GM19467 (cell line): ENCODE results near the gene WDR48.

Source experiments
- ATAC-seq: cut with Tn5 transposase; IDR thresholded peaks from one replicate; pipeline ENCODE4 v1.9.1; 2021; ENCODE audit warnings: mild to moderate bottlenecking, moderate library complexity; ENCODE audit not compliant: unreplicated experiment

Gene WDR48

DNA sequence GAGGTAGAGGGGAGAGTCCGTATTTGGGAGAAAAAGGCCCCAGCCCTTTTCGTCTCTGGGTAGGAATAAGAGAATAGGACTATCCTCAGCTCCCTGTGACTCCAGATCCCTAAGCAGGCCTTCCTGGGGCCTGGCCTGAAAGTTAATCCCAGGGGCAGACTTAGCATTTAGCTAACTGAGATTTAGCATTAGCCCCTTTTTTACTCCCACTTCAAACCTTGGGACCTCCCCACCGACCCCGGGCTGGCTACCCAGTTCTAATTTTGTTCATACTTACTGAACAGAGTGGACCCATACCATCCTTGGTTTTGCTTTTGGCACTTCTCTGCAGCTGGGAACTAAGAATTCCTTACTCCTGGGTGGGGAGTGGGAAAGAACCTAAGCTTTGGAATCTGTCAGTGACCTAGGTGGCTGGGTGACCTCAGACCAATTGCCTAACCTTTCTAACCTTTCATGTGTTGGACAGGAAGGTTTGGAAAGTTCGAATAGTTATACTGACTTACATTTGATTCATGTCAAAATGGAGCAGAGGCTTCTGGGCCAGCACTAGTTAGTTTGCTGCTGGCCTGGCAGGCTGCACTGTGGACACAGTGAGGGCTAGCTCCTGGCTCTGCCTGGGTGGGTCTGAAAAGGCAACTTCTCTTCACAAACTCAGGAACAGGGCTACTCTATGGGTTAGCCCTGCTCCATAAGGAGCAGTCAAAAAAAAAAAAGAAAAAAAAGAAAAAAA is 67.3 kb downstream of the WDR48 start:
- ATAC-seq: no peak

DNA sequence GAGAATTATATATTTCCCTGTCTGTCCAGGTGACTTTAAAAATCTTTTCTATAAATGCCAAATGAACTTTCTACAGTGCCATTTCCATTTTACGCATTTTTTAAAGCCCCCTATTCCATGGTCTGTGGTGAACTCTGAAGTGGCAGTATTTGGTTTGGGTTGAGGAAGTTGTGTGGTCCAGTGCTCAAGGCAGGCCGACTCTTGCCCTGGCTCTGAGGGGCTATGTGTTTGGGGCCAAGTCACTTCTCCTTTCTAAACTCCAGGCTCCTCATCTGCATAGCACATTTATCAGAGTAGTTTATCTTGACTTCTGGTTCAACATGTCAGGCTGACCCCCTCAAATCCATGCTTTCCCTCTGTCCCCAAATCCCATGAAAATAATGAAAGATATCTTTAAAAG is 69.8 kb downstream of the WDR48 start:
- no peak for ATAC-seq

DNA sequence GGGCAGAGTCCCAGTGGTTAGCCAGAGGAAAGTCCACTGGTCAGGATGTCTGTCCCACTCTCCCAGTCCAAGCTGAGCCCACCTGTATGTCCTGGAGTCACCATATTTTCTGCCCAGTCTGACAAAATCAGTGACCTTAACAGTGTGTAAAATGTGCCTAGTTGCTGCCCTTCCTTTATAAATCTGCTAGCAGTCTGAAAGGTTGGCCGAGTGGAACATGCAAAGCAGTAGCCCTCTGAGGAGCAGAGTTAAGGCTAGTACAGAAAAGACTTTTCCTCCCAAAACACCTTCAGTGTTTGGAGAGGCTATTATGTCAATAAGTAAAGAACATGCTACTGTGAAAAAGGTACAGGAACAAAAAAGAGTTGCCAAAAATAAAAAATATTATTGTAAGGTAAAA is 71.0 kb downstream of the WDR48 start:
- no peak for ATAC-seq

DNA sequence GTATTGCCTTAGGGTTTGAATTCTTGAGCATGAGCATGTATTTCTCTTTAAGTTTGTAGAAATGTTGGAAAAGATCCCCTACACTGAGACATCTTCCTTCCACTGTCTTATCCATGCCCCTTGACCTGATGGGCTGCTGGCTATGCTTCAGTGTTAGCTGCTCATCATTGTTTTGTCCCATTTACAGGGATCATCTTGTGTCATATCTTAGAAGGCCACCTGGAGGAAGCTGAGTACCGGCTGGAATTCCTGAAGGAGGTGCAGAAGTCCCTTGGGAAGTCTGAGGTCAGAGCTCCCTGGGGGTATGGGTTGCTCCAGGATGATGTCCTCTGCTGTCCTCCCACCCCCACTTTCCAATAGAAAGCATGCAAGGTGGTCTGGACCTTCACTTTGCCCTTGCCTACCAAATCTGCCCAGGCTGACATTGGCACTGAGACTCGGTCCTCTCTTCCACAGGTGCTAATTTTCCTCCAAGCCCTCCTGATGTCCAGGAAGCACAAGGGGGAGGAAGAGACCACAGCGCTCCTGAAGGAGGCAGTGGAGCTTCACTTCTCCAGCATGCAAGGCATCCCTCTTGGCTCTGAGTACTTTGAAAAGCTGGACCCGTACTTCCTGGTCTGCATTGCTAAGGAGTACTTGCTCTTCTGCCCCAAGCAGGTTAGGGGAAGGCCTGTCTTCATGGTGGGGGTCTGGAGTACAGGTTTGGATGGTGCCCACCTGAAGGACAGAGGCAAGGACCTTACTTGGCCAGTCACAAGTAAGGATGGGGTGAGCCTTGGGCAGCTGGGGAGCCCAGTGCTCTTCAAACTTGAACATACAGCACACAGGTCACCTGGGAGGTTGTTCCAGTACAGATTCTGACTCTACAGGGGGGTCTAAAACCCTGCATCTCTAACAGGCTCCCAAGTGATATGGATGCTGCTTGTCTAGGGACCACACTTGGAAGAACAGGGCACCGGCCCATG is 73.3 kb downstream of the WDR48 start:
- ATAC-seq: no peak

DNA sequence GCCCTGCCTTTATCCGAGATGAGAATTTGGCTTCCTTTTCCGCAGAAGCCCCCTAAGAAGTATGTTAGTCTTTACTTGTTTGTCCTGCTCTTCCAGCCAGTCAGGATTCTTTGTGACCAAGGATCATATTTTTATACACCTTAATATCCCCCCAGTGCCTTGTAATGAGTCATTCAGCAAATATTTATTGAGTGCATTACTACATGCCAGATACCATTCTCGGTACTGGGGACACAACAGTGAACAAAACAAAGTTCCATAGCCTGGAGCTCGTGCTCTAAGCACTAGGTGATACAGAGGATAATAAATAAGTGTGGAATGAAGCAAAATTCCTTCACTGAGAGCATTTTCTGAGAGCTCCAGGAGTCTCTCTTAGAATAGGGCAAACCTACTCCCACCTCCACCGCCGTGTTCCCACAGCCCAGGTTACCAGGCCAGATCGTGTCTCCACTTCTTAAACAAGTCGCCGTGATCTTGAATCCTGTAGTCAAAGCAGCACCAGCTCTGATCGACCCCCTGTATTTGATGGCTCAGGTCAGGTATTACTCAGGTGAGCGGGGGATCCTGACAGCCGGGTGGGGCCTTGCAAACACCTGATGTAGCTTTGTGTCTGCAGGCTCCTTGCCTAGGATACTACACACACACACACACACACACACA is 74.2 kb downstream of the WDR48 start:
- ATAC-seq: no peak

DNA sequence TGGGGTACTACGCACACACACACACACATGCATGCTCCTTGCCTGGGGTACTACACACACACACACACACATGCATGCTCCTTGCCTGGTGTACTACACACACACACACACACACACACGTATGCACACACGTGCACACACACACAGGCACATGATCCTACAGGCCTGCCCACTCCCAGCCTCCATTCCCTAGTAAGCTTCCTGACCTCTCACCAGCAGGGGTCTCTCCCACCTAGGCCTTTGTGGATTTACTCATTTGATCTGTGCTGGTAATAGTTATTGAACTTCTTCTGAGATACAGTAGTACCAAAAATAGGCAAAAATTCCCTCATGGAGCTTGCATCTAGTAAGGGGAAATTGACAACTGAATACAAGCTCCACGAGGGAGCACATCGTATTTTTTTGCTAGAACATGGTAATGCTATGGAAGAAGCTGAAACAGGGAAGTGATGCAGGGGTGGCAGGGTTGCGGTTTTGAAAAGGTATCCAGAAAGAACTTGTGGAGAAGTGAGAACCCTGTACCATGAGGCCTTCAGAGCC is 74.8 kb downstream of the WDR48 start:
- no peak for ATAC-seq

DNA sequence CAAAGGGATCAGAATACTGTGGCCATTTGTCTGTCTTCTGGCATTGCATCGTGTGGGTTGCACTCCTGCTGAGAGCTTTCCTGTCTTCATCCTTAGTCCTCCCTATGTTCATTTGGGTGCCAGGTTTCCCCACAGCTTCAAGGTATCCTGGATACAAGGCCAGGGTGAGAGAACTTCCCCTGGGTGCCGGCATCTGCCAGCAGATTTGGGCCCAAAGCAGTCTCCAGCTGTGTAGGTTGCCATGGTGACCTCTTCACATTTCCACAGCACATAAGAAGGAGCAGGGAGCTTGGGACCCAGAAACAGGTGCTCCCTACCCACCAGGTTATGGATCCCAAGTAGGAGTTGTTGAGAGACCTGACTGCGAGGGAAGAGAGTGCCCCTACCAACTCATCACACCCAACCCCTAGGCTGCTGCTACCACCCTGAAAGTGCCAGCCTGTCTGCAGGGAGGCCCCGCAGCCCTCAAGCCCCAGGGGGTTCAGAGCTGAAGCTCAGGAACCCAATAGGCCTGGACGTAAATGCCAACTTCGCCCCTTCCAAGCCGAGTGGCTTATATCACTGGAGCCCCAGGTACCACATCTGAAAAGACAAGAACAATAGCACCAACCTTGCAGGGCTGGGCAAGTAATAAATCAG is 75.6 kb downstream of the WDR48 start:
- no peak for ATAC-seq

DNA sequence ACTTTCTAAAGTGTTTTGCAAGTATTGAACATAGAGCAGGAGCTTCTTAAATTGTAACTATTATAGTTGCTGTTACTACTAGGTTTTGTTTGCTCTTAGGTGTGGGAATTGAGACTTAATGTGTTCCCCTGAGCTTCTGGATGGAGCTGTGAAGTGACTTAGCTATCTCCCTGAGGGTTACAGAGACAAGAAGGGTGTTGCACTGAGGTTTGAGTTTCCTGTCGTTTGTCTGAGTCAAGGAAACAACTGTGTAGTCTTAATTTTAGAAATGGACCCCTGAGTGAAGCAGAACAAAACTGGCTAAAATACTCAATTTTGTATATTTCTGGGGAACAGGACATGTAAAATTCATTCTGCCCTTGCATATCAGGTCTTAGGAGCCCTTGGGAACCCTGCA is 76.1 kb downstream of the WDR48 start:
- ATAC-seq: no peak

DNA sequence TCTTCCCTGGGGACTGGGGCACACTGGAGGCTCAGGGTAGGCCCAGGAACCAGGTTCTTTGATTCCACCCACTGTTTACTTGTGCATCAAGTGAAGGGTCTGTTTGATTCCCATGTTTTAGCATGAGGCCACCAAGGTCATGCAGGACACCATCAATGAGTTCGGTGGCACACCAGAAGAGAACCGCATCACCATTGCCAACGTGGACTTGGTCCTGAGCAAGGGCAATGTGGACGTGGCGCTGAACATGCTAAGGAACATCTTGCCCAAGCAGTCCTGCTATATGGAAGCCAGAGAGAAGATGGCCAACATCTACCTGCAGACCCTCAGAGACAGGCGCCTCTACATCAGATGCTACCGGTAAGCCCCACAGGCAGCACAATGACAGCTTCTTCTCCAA is 77.1 kb downstream of the WDR48 start:
- no peak for ATAC-seq

DNA sequence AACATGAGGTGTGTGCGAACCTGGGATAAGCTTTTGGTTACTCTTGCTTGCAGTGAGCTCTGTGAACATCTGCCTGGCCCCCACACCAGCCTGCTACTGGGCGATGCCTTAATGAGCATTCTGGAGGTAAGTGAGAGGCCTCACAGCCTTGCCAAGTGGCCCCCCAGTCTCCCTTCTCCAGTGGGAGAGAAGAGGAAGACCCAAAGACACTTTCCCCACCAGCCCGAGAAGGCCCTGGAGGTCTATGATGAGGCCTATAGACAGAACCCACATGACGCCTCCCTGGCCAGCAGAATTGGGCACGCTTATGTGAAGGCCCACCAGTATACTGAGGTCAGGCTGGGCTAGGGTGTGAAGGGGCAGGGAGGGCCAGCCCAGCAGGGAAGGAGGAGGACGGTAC is 78.2 kb downstream of the WDR48 start:
- no peak for ATAC-seq

DNA sequence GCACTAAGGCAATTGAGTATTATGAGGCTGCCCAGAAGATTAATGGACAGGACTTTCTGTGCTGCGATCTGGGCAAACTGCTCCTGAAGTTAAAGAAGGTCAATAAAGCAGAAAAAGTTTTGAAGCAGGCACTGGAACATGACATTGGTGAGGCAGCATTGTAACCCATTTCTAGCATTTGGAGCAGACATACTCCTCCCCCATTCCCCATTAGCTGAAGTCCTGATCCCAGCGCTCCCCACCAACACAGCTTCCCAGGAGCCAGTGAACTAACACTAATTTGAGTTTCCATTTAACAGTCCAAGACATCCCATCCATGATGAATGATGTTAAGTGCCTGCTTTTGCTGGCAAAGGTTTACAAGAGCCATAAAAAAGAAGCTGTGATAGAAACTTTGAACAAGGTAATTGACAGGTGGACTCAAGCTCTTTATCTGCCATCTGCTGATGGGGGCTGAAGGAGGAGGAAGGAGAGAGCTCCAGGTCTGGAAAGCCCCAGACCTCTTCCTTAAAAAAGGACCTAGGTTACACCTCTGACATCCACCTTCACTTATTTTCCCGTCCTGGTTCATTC is 79.0 kb downstream of the WDR48 start:
- no peak for ATAC-seq

DNA sequence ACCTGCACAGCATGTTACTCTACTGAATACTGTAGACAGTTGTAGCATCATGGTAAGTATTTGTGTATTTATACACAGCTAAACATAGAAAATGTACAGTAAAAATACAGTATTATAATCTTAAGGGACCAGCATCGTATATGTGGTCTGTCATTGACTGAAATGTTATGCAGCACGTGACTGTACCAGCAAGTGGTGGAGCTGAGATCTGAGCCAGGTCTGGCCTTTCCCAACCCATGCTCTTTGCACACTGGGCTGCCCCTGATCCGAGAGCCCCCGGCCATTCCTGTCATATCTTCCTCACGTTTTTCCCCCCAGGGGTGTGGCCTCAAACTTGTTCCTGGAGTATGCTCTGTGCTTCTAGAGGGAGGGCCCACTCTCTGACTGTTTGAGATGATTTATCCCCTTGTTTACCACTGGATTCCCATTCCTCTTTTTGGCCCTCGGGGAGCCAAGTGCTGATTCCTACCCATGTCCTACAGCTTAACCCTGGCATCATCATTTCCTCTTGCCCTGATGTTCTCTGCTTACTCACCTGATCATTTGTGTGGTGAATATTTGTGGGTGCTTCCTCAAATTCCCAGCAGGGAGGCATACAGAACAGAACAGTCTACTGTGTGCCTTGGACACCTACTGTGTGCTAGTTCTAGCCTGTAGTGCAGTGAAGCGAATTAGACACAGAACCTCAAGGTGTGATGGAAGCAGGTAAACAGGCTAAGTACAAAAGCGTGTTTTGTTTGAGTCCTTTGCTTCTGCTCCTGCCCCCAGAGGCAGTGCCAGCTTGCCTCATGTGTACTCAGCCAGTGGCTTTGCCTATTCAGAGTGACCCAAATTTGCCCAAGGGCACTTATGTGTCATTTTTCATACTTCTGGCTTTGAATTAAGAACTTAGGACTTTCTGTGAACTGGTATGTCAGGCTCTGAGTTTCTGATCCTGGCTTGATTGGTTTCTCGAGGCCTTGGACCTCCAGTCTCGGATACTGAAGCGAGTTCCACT is 80.6 kb downstream of the WDR48 start:
- no peak for ATAC-seq

DNA sequence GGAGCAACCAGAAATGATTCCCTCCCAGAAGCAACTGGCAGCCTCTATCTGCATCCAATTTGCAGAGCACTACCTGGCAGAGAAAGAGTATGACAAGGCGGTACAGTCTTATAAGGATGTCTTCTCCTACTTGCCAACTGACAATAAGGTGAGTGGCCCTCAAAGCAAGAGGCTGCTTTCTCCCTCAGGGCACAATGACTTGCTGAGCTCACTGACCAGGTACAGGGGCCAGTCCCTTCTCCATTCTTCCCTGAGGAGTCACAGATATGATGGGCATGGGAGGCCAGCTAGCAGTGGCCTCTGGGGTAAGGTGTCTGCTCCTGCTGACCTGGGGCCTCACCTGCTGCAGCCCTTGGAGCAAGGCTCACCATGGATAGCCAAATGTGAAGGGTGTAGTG is 81.3 kb downstream of the WDR48 start:
- ATAC-seq: no peak

DNA sequence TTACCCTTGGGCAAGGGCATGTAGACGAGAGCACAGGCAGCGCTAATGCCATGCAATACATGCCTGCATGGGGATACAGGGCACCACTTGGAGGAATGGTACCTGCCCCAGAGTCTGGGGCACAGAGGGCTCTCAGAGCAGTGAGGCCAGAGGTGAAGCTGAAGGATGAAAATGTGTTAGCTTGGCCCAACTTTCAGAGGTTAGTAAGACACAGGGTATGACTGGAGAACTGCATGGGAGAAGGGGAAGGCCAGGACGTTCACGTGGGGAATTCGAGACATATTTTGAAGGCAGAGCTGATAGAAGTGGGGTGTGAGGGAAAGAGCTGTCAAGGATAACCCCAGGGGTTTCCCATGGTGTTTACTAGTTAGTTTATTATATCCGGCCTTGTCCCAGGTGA is 82.0 kb downstream of the WDR48 start:
- no peak for ATAC-seq

DNA sequence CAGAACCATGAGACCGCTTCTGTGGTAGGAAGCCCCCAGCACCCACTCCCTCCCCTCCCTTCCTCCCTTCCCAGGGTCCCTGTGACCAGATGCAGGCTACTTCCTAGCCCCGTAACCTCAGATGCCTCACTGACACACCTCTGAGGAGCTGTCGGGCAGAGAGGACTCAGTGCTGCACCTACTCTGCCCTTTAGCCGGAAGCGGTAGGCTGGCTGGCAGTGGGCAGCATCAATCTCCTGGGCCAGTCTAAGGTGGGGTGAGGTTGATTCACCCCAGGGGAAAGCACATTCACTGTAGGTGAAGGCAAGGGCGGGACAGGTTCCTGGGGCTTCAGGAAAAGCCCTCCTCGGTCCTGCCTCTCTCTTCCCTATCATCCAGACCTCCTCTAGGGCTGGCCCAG is 82.5 kb downstream of the WDR48 start:
- no peak for ATAC-seq

DNA sequence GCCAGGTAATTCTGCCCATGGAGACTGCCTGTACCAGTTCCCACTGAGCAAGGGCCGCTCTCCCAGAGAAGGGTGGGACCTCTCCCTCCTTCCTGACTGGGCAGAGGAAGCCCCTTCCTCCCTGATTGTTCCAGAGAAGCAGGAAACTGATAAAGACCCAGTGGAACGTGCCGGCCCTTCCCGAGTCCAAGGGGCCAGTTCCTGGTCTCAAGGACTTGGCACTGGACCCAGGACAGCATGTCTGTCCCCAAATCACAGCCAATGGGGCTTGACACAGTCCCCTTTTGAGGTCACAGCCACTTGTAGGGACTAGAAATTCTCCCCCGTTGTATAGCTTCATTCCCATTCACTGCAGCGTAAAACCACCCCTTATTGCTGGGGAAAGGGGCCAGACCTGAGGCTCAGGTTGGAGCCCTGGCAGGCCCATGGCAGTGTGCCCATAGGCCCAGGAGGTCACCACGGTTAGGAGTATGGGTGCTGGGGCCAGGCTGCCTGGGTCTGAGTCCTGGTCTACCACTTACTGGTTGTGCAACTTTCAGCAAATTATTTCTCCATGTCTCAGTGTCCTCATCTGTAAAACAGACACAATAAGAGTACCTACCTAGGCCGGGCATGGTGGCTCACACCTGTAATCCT is 83.5 kb downstream of the WDR48 start:
- no peak for ATAC-seq

DNA sequence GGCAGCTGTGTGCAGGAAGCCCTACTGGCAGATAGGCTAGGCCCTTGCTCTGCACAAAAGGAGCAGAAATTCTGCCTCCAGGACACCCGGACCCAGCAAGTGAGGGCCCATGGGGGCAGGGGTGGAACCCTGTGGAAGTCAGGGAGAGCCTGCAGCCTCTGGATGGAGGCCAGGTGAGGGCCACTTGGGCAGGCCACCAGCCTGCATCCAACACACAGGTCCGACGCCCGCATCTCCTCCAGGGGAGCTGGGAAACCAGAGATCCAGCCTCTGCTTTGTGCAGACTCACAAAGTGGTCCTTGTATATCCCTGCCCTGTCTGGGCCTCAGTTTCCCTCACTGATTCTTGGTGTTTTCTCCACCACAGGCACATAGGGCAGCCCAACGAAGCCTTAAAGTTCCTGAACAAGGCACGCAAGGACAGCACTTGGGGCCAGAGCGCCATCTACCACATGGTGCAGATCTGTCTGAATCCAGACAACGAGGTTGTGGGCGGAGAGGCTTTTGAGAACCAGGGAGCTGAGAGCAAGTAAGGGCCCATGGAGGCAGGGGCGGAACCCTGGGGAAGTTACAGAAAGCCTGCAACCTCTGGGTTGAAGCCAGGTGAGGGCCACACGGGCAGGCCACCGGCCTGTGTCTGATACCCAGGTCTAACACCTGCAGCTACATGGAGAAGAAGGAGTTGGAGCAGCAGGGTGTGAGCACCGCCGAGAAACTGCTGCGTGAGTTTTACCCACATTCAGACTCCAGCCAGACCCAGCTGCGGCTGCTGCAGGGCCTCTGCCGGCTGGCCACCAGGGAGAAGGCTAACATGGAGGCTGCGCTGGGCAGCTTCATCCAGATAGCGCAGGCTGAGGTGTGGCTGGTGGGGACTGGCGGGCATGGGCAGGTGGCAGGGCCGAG is 85.0 kb downstream of the WDR48 start:
- ATAC-seq: no peak

DNA sequence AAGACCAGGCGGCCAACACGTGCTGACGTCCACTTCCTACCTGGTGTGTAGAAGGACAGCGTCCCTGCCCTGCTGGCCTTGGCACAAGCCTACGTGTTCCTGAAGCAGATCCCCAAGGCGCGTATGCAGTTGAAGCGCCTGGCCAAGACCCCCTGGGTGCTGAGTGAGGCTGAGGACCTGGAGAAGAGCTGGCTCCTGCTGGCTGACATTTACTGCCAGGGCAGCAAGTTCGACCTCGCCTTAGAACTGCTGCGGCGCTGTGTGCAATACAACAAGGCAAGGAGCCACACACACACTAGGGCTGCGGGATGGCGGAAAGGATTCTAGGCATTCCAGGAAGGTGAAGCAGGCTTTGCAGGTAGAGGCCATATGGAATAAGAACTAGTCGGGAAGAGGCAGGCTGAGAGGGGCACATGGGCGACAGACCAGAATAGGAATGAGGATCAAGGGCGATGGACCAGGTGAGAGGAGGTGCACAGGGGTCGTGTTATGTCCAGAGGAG is 85.7 kb downstream of the WDR48 start:
- ATAC-seq: no peak
